WTC11 (cell line): Measurements from ENCODE around the gene SKAP2. TPM values are rescaled to one million over a fixed set of nuclear protein-coding genes. Genes with fewer than 3 reads are reported as not detected.

ENCODE experiments used
- ATAC-seq: fragments of 200-7000 bp; cut with Tn5 transposase; 2 replicates; pipeline ENCODE4 v1.10.0; 2021; ENCODE audit warnings: mild to moderate bottlenecking, moderate library complexity
- CTCF ChIA-PET: fragments of 300-600 bp; sonication (Branson Sonifier 250); formaldehyde crosslinking; loops from one replicate; lab custom pipeline; 2021; ENCODE audit warnings: antibody characterized with exemption; lab: Charles Lee
- POLR2A ChIA-PET: fragments of 350-600 bp; sonication (Branson Sonifier 250); formaldehyde crosslinking; loops from one replicate; lab custom pipeline; 2021; ENCODE audit warnings: antibody characterized with exemption; lab: Charles Lee
- DNase-seq: peaks from one replicate; pipeline ENCODE4 v3.0.0; 2021; ENCODE audit warnings: low spot score
- H3K27ac Mint-ChIP-seq: 2 replicates; pipeline ENCODE4 v1.8.0; 2021; ENCODE audit warnings: mixed read lengths
- H3K27me3 Mint-ChIP-seq: 2 replicates; pipeline ENCODE4 v1.8.0; 2021; ENCODE audit warnings: low read depth, mild to moderate bottlenecking, moderate library complexity, mixed read lengths
- H3K36me3 Mint-ChIP-seq: 2 replicates; pipeline ENCODE4 v1.8.0; 2021; ENCODE audit warnings: mixed read lengths
- H3K4me1 Mint-ChIP-seq: 2 replicates; pipeline ENCODE4 v1.8.0; 2022; ENCODE audit warnings: mixed read lengths
- H3K4me3 Mint-ChIP-seq: 2 replicates; pipeline ENCODE4 v1.8.0; 2021; ENCODE audit warnings: mild to moderate bottlenecking, moderate library complexity, mixed read lengths
- H3K9me3 Mint-ChIP-seq: 2 replicates; pipeline ENCODE4 v1.8.0; 2021; ENCODE audit warnings: mixed read lengths
- ATF1 ChIP-seq: sonication (generic); formaldehyde crosslinking; IDR thresholded peaks from 2 replicates; pipeline ENCODE4 v1.8.1; 2023; ENCODE audit warnings: mild to moderate bottlenecking, moderate library complexity, missing genetic modification reagents
- CREB1 ChIP-seq: sonication (generic); formaldehyde crosslinking; IDR thresholded peaks from 2 replicates; pipeline ENCODE4 v1.8.0; 2023; ENCODE audit warnings: mild to moderate bottlenecking, missing genetic modification reagents
- CREM ChIP-seq: sonication (generic); formaldehyde crosslinking; IDR thresholded peaks from 2 replicates; pipeline ENCODE4 v1.8.1; 2022; ENCODE audit warnings: mild to moderate bottlenecking, missing genetic modification reagents, moderate library complexity
- ELF4 ChIP-seq: sonication (generic); formaldehyde crosslinking; IDR thresholded peaks from 2 replicates; pipeline ENCODE4 v1.8.1; 2022; ENCODE audit warnings: low read depth, mild to moderate bottlenecking, moderate library complexity, missing genetic modification reagents
- FOXP1 ChIP-seq: sonication (generic); formaldehyde crosslinking; IDR thresholded peaks from 2 replicates; pipeline ENCODE4 v1.8.0; 2022; ENCODE audit warnings: missing genetic modification reagents, mild to moderate bottlenecking, moderate library complexity, borderline replicate concordance
- GRHL2 ChIP-seq: fragments of 250-450 bp; sonication (Bioruptor Pico); IDR thresholded peaks from 2 replicates; pipeline ENCODE4 v1.8.0; 2022; ENCODE audit warnings: mild to moderate bottlenecking, moderate library complexity; ENCODE audit not compliant: insufficient replicate concordance, severe bottlenecking
- KAT7 ChIP-seq: sonication (generic); formaldehyde crosslinking; IDR thresholded peaks from 2 replicates; pipeline ENCODE4 v1.8.1; 2023; ENCODE audit warnings: missing genetic modification reagents, mild to moderate bottlenecking, borderline replicate concordance
- MXD4 ChIP-seq: fragments of 250-450 bp; sonication (Bioruptor Pico); IDR thresholded peaks from 2 replicates; pipeline ENCODE4 v1.8.0; 2021; ENCODE audit warnings: mild to moderate bottlenecking, moderate library complexity, borderline replicate concordance
- MYBL2 ChIP-seq: sonication (generic); formaldehyde crosslinking; IDR thresholded peaks from 2 replicates; pipeline ENCODE4 v1.8.1; 2023; ENCODE audit warnings: mild to moderate bottlenecking, moderate library complexity, missing genetic modification reagents
- NFYB ChIP-seq: sonication (generic); formaldehyde crosslinking; conservative IDR thresholded peaks from 2 replicates; pipeline ENCODE4 v1.8.0; 2022; ENCODE audit warnings: low read depth, missing genetic modification reagents
- PRRX2 ChIP-seq: fragments of 250-450 bp; sonication (Bioruptor Pico); IDR thresholded peaks from 2 replicates; pipeline ENCODE4 v1.8.0; 2021; ENCODE audit warnings: mild to moderate bottlenecking
- RORB ChIP-seq: fragments of 250-450 bp; sonication (Bioruptor Pico); IDR thresholded peaks from 2 replicates; pipeline ENCODE4 v1.9.0; 2021; ENCODE audit warnings: mild to moderate bottlenecking
- SMAD3 ChIP-seq: sonication (generic); formaldehyde crosslinking; IDR thresholded peaks from 2 replicates; pipeline ENCODE4 v1.8.0; 2022; ENCODE audit warnings: missing genetic modification reagents, mild to moderate bottlenecking, borderline replicate concordance
- SMAD4 ChIP-seq: sonication (generic); formaldehyde crosslinking; IDR thresholded peaks from 2 replicates; pipeline ENCODE4 v1.8.0; 2022; ENCODE audit warnings: mild to moderate bottlenecking, missing genetic modification reagents
- SOX15 ChIP-seq: fragments of 250-450 bp; sonication (Bioruptor Pico); IDR thresholded peaks from 2 replicates; pipeline ENCODE4 v1.9.0; 2021; ENCODE audit warnings: mild to moderate bottlenecking
- TEAD1 ChIP-seq: sonication (generic); formaldehyde crosslinking; IDR thresholded peaks from 2 replicates; pipeline ENCODE4 v1.8.0; 2022; ENCODE audit warnings: mild to moderate bottlenecking, missing genetic modification reagents
- ZNF138 ChIP-seq: sonication (generic); formaldehyde crosslinking; conservative IDR thresholded peaks from 2 replicates; pipeline ENCODE4 v1.8.1; 2022; ENCODE audit warnings: mild to moderate bottlenecking, moderate library complexity, missing genetic modification reagents
- ZNF232 ChIP-seq: sonication (generic); formaldehyde crosslinking; IDR thresholded peaks from 2 replicates; pipeline ENCODE4 v1.8.0; 2022; ENCODE audit warnings: mild to moderate bottlenecking, missing genetic modification reagents
- total RNA-seq: library from RNA; stranded (reverse); gene quantifications from 3 replicates; pipeline ENCODE4 v1.2.3, GENCODE V29; 2021
- TF ChIP-seq, protein P1 (sequence below): fragments of 250-450 bp; sonication (Bioruptor Pico); IDR thresholded peaks from 2 replicates; pipeline ENCODE4 v2.1.2; 2022; ENCODE audit warnings: mild to moderate bottlenecking, moderate library complexity
- TF ChIP-seq, protein P2 (sequence below): sonication (generic); formaldehyde crosslinking; IDR thresholded peaks from 2 replicates; pipeline ENCODE4 v1.8.0; 2022; ENCODE audit warnings: mild to moderate bottlenecking, missing genetic modification reagents
- TF ChIP-seq, protein P3 (sequence below): fragments of 250-450 bp; sonication (Bioruptor Pico); IDR thresholded peaks from 2 replicates; pipeline ENCODE4 v1.9.0; 2021; ENCODE audit warnings: mild to moderate bottlenecking
- TF ChIP-seq, protein P4 (sequence below): fragments of 250-450 bp; sonication (Bioruptor Pico); IDR thresholded peaks from 2 replicates; pipeline ENCODE4 v1.9.0; 2021; ENCODE audit warnings: mild to moderate bottlenecking, borderline replicate concordance
- TF ChIP-seq, protein P5 (sequence below): sonication (generic); formaldehyde crosslinking; IDR thresholded peaks from 2 replicates; pipeline ENCODE4 v1.8.1; 2022; ENCODE audit warnings: missing genetic modification reagents, borderline replicate concordance
- TF ChIP-seq, protein P6 (sequence below): fragments of 250-450 bp; sonication (Bioruptor Pico); IDR thresholded peaks from 2 replicates; pipeline ENCODE4 v1.9.0; 2021; ENCODE audit warnings: mild to moderate bottlenecking

SKAP2 gene
- total RNA-seq, 1 experiment from 2014 or later = 2.5 TPM

DNA sequence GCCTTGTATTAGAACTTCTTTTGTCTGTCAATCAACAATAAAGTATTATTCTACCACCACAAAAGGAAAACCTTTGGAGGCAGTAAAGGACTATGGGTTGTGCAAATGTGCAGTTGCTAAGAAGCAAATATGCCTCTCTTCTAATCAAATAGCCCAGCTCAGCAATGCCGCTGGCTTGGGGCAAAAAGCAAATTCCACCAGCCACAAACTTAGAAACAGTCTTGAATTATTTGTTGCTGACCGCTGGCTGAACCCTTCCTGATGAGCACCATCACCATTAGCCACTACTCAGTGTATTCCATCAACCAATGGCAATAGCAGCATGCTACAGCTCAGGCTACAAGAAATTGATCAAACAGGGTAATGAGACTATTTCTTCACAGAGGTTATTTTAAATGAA is 51.0 kb downstream of the SKAP2 start (continued):
- TF ChIP-seq, protein P1, sequence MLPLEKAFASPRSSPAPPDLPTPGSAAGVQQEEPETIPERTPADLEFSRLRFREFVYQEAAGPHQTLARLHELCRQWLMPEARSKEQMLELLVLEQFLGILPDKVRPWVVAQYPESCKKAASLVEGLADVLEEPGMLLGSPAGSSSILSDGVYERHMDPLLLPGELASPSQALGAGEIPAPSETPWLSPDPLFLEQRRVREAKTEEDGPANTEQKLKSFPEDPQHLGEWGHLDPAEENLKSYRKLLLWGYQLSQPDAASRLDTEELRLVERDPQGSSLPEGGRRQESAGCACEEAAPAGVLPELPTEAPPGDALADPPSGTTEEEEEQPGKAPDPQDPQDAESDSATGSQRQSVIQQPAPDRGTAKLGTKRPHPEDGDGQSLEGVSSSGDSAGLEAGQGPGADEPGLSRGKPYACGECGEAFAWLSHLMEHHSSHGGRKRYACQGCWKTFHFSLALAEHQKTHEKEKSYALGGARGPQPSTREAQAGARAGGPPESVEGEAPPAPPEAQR (CRISPR knock-in tag) = no peak
- TF ChIP-seq, all 79 proteins: peak for 0

DNA sequence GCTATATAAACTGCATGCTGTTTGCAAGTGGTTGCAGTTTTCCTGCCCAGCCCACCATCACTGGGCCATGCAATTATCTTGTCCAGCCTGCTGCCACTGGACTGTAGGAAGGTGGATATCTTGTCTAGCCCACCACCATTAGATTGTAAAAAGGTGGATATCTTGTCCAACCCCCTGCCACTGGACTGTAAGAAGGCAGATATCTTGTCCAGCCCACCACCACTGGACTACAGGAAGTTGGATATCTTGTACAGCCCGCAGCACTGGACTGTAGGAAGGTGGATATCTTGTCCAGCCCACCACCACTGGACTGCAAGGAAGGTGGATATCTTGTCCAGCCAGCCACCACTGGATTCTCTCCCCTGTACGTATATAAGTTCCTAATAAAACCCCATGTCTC is 69.8 kb downstream of the SKAP2 start:
- no peak overlapping the region for H3K27ac Mint-ChIP-seq
- H3K4me3 Mint-ChIP-seq = no peak overlapping the region
- DNase-seq = no peak
- no peak for ATAC-seq
- no peaks in the 10 kb centered on the region for H3K27me3 Mint-ChIP-seq
- TF ChIP-seq ATF1 (CRISPR knock-in tag) (no peak), ELF4 (no peak), ZNF232 (CRISPR knock-in tag) (no peak), ZNF138 (CRISPR knock-in tag) (no peak), SMAD3 (CRISPR knock-in tag) (no peak), SMAD4 (CRISPR knock-in tag) (no peak), RORB (CRISPR knock-in tag) (no peak), MYBL2 (no peak), CREM (CRISPR knock-in tag) (no peak), CREB1 (CRISPR knock-in tag) (no peak), KAT7 (CRISPR knock-in tag) (no peak), NFYB (CRISPR knock-in tag) (no peak)
- TF ChIP-seq, protein P2, sequence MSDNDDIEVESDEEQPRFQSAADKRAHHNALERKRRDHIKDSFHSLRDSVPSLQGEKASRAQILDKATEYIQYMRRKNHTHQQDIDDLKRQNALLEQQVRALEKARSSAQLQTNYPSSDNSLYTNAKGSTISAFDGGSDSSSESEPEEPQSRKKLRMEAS (CRISPR knock-in tag) = no peak
- TF ChIP-seq, protein P3, sequence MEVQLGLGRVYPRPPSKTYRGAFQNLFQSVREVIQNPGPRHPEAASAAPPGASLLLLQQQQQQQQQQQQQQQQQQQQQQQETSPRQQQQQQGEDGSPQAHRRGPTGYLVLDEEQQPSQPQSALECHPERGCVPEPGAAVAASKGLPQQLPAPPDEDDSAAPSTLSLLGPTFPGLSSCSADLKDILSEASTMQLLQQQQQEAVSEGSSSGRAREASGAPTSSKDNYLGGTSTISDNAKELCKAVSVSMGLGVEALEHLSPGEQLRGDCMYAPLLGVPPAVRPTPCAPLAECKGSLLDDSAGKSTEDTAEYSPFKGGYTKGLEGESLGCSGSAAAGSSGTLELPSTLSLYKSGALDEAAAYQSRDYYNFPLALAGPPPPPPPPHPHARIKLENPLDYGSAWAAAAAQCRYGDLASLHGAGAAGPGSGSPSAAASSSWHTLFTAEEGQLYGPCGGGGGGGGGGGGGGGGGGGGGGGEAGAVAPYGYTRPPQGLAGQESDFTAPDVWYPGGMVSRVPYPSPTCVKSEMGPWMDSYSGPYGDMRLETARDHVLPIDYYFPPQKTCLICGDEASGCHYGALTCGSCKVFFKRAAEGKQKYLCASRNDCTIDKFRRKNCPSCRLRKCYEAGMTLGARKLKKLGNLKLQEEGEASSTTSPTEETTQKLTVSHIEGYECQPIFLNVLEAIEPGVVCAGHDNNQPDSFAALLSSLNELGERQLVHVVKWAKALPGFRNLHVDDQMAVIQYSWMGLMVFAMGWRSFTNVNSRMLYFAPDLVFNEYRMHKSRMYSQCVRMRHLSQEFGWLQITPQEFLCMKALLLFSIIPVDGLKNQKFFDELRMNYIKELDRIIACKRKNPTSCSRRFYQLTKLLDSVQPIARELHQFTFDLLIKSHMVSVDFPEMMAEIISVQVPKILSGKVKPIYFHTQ (CRISPR knock-in tag) = no peak
- TF ChIP-seq, protein P4, sequence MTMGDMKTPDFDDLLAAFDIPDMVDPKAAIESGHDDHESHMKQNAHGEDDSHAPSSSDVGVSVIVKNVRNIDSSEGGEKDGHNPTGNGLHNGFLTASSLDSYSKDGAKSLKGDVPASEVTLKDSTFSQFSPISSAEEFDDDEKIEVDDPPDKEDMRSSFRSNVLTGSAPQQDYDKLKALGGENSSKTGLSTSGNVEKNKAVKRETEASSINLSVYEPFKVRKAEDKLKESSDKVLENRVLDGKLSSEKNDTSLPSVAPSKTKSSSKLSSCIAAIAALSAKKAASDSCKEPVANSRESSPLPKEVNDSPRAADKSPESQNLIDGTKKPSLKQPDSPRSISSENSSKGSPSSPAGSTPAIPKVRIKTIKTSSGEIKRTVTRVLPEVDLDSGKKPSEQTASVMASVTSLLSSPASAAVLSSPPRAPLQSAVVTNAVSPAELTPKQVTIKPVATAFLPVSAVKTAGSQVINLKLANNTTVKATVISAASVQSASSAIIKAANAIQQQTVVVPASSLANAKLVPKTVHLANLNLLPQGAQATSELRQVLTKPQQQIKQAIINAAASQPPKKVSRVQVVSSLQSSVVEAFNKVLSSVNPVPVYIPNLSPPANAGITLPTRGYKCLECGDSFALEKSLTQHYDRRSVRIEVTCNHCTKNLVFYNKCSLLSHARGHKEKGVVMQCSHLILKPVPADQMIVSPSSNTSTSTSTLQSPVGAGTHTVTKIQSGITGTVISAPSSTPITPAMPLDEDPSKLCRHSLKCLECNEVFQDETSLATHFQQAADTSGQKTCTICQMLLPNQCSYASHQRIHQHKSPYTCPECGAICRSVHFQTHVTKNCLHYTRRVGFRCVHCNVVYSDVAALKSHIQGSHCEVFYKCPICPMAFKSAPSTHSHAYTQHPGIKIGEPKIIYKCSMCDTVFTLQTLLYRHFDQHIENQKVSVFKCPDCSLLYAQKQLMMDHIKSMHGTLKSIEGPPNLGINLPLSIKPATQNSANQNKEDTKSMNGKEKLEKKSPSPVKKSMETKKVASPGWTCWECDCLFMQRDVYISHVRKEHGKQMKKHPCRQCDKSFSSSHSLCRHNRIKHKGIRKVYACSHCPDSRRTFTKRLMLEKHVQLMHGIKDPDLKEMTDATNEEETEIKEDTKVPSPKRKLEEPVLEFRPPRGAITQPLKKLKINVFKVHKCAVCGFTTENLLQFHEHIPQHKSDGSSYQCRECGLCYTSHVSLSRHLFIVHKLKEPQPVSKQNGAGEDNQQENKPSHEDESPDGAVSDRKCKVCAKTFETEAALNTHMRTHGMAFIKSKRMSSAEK = no peak
- TF ChIP-seq, all 79 proteins: peak for 0
- Mint-ChIP-seq H3K36me3 (no peaks in the 10 kb centered on the region), H3K9me3 (no peaks in the 10 kb centered on the region), H3K4me1 (peaks cover 6% of the 10 kb centered on the region; the same call in 1 of the 2 replicates)
- CTCF ChIA-PET = no interaction called here
- POLR2A ChIA-PET = no interaction called here

DNA sequence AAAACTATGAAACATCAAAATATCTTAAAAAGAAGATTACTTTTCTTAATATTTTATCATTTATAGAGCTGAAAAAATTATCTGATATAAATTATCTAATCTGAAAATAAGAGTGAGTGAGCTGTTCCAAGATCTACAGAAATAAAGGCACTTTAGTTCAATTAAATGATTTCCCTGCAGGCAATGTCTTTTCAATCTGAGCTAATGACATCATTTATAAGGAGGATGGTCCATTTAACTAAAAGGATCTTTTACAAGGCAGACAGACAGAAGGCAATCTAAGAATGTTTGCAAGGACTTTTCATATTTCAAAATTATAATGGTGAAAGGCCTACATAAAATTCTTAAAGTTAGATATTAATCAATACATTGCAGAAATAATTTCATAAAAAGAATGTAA is 71.8 kb downstream of the SKAP2 start:
- no peaks in the 10 kb centered on the region for H3K27me3 Mint-ChIP-seq
- ChIA-PET POLR2A (no interaction called here), CTCF (no interaction called here)
- TF ChIP-seq, protein P5, sequence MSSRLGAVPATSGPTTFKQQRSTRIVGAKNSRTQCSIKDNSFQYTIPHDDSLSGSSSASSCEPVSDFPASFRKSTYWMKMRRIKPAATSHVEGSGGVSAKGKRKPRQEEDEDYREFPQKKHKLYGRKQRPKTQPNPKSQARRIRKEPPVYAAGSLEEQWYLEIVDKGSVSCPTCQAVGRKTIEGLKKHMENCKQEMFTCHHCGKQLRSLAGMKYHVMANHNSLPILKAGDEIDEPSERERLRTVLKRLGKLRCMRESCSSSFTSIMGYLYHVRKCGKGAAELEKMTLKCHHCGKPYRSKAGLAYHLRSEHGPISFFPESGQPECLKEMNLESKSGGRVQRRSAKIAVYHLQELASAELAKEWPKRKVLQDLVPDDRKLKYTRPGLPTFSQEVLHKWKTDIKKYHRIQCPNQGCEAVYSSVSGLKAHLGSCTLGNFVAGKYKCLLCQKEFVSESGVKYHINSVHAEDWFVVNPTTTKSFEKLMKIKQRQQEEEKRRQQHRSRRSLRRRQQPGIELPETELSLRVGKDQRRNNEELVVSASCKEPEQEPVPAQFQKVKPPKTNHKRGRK (CRISPR knock-in tag) = no peak
- TF ChIP-seq PRRX2 (CRISPR knock-in tag) = no peak
- no peak for TF ChIP-seq GRHL2 (CRISPR knock-in tag)
- TF ChIP-seq TEAD1 (CRISPR knock-in tag) = no peak
- TF ChIP-seq MXD4 = no peak
- no peak for TF ChIP-seq FOXP1 (CRISPR knock-in tag)
- TF ChIP-seq, protein P6, sequence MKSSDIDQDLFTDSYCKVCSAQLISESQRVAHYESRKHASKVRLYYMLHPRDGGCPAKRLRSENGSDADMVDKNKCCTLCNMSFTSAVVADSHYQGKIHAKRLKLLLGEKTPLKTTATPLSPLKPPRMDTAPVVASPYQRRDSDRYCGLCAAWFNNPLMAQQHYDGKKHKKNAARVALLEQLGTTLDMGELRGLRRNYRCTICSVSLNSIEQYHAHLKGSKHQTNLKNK (CRISPR knock-in tag) = no peak
- no peak for TF ChIP-seq CREM (CRISPR knock-in tag)
- no peak for TF ChIP-seq SMAD4 (CRISPR knock-in tag)
- no peak for TF ChIP-seq CREB1 (CRISPR knock-in tag)
- TF ChIP-seq SOX15 (CRISPR knock-in tag) = no peak

More for the DNA sequence above, 71.8 kb downstream of the SKAP2 start:
- H3K27ac Mint-ChIP-seq = no peak overlapping the region
- H3K36me3 Mint-ChIP-seq = no peaks in the 10 kb centered on the region
- no peak for ATAC-seq
- peaks cover 3% of the 10 kb centered on the region; the same call in 1 of the 2 replicates for H3K4me1 Mint-ChIP-seq
- no peak overlapping the region for H3K4me3 Mint-ChIP-seq
- no peak for DNase-seq
- H3K9me3 Mint-ChIP-seq = no peaks in the 10 kb centered on the region
